GM18499 (cell line): ENCODE measurements around the gene P2RX5.

Experiments
- ATAC-seq: cut with Tn5 transposase; IDR thresholded peaks from one replicate; pipeline ENCODE4 v1.9.1; 2021; ENCODE audit warnings: moderate number of reproducible peaks; ENCODE audit not compliant: insufficient read depth, unreplicated experiment

Gene P2RX5

DNA sequence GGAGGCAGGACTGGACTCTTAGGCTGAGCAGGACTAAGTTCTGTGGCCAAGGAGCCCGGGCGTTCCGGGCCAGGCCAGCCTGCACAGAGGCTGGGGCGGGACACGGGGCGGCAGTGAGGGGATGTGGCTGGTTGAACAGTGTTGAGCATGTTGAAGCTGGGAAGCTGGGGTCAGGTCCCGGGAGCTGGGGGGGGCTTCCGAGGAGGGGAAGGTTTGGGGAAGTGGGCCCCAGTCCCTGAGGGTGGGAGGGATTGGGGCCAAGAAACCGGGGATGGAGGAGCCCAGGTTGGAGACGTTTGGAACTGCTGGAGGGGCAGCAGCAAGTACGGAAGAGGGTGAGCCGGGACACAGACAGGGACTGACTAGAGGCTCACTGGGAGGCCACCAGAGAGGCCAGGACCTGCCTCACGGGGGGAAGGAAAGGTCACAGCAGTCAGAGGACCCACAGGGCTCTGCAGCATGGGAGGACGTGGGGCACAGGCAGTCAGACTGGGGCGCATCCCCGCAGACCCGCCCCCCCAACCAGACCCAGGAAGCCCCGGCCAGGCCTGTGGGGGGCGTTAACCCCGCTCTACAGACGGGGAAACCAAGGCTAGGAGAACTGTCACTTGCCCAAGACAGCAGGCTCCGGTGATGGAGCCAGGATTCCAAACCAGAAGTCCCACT lies 37.0 kb downstream of the P2RX5 start:
- no peak for ATAC-seq

DNA sequence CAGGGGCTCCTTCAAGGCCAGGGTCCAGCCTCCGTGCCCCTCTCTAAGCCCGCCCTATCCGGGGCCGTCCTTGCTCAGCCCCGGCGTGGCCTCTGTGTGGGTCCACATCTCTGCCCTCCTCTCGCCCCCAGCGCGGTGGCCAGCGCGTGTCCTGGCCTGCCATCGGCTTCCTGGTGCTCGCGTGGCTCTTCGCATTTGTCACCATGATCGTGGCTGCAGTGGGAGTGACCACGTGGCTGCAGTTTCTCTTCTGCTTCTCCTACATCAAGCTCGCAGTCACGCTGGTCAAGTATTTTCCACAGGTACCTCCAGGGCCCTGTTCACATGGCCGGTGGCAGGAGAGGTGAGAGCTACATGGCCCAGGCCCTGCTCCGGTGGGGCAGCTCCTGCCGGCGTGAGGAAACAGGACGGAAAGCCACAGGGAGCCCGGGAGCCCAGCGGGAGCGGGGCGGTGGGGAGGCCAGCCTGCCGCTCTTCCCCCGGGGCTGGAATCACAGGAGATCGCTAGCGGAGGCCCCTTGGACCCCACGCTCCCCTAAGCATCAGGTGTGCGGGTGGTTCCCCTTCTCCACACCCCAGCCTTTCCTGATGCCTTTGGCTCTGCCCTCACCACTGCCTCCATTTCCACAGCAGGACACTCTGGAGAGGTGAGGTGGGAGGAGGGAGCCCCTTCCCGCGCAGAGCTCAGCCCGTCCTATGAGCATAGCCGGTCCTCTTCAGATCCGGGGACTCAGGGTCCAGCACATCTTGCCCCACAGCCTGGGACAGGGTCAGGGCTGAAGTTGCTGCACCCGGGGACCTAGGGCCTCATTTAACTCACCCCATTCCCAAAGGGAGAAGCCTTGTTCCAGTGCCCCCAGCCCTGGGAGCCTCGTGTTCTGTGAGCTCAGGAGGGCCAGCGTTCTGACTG lies 37.8 kb downstream of the P2RX5 start:
- no peak for ATAC-seq

DNA sequence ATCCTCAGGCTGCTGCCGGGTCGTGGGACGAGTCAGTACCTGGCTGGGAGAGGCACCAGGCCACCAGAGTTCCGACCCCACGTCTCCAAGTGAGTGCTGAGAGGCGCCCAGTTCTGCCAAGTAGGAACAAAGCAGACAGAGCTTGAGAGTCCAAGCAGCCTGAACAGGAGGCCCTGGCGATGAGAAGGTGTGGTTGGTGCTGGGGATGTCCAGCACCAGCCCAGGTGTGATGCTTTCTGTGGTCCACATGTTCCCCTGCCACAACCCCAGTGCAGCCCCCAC lies 38.4 kb downstream of the P2RX5 start:
- ATAC-seq = no peak

DNA sequence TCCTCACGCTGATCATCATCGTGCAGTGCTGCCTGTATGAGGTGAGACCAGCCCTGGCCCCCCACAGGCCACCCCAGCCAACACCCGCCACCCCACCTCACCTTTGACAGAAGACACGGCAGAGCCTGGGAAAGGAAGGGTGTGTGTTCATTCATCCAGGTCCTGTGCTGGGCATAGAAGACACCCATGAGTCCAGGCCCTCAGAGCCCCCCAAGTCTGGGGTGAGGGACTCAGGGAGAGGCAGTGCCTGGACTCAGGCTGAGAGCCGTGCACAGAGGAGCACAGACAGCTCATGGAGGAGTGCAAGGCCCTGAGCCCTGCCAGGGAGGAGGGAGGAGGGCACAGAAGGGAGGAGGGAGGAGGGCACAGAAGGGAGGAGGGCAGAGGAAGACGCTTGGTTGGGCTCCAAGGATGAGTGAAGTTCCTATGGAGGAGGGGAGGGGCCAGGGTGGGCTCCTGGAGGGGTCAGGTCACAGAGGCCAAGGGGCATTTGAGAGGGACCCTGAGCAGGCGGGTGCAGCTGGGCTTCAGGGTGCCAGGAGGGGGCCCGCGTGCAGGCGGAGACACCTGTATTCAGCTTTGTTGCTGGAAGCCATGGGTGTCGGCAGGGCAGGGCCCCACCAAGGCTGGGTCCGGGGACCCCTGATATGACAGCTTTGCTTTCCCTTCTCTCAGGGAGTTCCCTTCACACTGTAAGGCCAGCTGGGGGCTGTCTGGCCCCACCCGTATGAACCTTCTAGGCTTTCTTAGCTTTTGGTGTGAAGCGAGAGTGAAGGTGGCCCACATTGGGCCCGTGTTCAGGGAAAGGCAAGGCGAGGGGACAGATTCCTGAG lies 39.0 kb downstream of the P2RX5 start:
- no peak for ATAC-seq

DNA sequence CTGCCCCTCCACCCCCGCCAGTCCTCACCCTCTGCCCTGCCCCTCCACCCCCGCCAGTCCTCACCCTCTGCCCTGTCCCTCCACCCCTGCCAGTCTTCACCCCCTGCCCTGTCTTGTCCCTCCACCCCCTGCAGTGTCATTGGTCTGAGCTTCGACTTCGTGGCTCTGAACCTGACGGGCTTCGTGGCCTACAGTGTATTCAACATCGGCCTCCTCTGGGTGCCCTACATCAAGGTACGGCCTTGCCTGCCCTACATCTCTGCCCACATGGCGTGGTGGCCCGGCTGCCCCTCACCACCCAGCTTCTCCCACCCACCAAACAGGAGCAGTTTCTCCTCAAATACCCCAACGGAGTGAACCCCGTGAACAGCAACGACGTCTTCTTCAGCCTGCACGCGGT lies 39.6 kb downstream of the P2RX5 start:
- no peak for ATAC-seq

DNA sequence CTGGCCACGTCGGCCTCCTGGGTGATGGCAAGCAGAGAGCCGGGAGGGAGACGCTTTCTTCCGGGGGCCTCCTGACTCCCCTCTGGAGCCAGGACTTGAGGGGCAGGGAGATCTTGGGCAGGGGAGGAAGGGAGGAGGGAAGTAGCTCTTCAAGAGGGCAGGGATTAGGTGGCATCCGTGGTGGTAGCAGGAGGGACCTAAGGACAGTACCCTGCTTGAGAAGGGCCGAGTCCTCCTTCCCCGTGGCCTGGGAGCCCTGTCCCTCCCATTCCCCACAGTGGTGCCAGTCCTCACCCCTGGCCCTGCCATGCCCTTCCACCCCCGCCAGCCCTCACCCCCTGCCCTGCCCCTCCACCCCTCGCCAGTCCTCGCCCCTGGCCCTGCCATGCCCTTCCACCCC lies 40.2 kb downstream of the P2RX5 start:
- no peak for ATAC-seq

DNA sequence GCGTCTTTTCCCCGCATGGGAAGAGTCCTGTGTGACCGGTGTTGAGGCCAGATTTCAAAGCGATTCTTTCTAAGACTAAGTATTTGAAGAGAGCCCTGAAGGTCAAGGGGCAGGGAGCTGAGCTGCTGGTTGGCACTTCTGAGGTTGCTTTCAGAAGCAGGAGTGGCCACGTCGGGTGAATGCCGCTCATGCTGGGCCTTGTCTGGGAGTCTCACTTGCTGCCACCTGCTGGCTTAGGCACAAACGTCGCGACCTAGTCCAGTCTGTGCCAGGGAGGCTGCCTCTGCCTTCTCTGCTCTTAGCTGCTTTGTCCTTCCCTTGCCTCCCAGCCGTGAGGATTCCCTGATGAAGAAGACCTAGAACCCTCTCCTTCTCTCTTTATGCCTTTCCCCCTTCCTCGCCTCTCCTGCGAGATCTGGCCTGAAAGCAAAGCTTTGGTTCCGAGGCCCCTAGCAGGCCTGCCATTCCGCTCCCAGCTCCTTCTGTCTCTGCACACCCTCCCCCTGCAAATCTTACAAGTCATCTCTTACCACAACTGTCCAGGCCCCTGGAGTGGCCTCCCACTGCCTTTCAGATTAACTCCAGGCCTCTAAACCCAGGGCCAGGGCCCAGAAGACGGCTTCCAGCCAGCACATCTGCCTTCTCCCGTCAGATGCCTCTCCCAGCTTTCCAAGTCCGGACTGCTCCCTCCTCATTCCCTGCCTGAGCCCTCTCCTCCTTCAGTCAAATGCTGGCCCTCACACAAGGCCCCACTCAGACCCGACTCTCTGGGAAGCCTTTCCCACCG lies 48.0 kb downstream of the P2RX5 start:
- no peak for ATAC-seq

DNA sequence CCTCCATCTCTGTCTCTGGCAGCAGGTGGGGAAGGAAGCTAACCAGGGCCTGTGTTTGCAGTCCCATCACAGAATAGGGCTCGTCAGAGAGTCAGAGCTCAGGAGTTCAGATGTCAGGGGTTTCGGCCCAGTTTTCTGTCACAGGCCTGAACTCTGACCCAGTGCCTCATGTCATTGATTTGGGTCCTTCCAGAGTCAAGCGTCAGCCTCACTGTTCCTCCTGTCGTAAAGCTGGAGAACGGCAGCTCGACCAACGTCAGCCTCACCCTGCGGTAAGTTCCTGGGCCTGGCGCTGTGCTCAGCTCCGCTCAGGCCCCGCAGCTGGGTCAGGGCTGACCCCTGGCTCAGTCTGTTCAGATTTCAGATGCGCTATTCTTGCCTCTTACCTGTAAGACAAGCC lies 48.7 kb downstream of the P2RX5 start:
- no peak for ATAC-seq

DNA sequence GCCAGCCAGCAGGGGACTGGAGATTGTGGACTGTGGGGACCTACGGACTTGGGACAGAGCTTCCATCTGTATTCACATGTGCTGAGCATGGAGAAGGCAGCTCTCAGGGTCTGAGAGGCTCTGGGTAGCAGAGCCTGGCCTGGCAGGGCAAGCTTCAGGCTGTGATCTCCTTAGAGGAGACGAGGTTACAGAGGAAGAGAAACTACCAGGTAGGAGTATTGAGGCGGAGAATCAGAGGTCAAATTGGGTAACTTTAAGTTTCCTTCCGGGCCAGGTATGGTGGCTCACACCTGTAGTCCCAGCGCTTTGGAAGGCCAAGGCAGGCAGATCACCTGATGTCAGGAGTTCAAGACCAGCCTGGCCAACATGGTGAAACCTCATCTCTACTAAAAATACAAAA lies 50.6 kb downstream of the P2RX5 start:
- no peak for ATAC-seq

DNA sequence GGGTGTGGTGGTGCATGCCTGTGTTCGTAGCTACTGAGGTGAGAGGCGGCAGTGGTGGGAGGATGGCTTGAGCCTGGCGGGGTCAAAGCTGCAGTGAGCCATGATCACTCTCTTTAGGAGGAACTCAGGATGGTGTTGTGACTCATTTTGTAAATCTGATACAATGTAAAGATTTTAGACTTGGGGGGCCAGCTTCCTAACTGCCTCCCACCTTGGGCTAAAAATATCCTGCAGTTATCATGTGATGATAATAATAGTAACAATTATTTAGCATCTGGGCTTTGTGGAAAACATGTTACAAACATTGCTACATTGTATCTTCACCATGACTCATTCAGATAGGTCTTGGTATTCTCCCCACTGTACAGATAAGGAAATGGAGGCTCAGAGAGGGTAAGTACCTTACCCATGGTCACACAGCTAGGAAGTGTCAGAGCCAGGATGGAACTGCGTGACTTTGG lies 52.0 kb downstream of the P2RX5 start:
- ATAC-seq = no peak

DNA sequence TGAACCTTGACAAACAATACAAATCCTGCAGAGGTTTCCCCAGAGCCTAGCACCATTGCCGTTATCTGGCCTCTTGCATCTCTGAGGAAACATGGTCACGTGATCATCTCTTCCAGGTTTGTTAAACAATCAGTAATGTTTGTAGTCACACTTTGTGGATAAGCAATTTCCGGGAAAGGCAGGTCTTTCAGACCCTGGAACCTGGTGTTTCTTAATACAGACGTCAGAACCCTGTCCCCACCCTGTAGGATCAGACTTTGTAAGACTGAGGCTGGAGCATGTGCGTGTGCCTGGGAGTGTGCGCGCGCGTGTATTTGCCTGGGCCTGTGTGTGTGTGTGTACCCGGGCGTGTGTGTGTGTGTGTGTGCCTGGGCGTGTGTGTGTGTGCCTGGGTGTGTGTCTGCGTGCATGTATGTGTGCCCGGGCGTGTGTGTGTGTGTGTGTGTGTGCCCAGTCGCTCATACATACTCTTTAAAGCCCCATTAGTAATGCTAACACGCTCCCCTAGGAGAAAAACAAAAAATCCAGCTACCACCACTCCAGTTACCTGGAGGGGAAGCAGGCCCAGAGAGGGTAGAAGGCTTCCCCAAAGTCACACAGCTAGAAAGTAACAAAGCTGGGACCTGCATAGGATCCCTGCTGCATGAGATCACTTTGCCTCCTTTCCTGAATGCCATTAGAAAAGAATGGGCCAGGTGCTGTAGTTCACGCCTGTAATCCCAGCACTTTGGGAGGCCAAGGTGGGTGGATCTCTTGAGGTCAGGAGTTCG lies 54.1 kb downstream of the P2RX5 start:
- no peak for ATAC-seq

DNA sequence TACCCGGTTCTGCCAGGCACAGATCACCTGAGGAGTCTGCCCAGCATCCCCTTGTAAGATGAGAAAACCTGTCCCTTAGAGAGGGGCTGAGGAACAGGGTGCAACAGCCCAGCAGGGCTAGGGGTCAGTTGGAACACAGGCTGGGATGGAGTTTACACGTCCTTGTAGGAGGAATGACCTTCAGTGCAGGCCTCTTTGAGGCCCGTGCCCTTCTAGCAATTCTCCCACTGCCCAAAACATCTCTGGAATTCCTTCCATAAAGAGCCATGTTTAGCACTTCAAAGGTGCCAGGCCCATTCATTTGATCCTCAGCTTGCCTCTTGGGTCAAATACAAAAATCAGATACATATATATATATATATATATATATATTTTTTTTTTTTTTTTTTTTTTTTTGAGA lies 54.9 kb downstream of the P2RX5 start:
- ATAC-seq = no peak

DNA sequence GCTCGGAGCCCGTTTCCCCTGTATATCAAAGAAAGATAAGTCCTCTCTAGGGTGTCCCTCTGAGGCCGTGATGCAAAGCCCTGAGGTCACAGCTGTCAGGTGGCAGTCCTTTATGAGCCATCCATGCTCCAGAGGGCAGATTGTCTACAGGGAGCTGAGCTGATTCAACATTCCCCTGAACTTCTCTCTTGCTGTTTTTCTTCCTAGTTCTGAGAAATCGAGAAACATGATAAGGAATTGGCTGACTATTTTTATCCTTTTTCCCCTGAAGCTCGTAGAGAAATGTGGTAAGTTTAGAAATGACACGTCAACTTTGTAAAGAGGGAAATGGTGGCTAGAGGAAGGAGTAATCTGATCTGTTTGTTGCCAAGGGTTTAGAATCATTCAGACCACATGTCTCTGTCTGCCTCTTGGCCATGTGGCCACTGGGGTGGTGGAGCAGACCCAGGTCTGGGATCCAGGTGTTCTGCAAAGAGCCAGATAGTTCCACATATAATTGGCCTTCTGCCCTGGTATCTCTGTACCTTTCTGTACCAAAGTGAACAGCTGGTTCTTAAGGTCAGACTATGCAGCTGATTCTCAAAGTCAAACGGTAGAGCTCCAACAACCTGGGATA lies 55.9 kb downstream of the P2RX5 start:
- no peak for ATAC-seq

DNA sequence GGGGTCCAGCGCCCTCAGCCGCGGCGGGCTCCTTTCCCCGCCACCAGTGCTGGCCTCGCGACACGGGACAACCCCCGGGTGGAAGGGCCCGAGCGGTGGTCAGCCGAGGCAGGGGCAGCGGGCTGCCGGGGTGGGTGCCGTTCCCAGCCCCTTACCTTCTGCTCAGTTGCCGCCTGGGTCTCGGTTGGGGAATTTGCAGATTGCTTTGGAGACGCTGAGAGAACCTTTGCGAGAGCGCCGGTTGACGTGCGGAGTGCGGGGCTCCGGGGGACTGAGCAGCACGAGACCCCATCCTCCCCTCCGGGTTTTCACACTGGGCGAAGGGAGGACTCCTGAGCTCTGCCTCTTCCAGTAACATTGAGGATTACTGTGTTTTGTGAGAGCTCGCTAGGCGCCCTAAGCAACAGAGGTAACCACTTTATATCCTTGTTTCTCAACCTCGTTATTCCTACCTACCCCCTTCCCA lies 59.0 kb downstream of the P2RX5 start:
- ATAC-seq = peak; percentile 5

DNA sequence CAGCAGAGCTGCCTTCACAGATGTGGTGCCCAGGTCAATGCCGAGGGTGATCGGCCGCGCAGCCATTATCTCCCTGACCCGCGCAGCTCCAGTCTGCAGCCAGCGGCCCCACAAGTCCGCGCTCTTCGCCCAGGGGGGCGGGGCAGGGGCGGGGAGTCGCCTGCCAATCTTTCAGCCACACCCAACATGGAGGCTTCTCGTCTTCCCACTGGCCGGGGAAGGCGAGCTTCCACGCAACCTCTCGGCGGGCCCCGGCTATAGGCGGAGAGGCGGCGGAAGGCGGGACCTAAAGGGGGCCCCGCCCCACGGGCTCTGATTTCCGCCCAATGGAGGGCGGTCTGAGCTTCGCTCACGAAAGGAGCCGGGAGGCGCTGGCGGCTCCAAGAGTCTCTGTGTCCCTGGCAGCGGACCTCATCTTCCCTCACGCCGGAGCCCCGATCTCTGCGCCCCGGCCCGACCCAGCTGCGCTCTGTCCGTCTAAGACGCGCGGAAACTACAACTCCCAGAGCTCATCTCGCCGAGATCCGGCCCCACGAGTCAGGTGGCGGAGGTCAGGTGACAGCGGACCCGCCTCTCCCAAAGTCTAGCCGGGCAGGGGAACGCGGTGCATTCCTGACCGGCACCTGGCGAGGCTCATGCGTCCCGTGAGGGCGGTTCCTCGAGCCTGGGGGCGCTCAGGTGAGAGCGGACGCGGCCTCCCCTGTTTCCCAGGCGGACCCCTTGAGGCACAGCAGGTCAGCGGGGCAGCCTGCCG lies 59.6 kb downstream of the P2RX5 start, which contains the start of the genes CTNS and SHPK:
Gene CTNS, plus strand, starts transcription at position 607 of the 754 bp plus-strand sequence. CDS start 3,447 bp downstream, outside the sequence.
Gene SHPK, minus strand, starts transcription at position 97 of the 754 bp plus-strand sequence. Its CDS starts 31 bp downstream, at position 66.
- ATAC-seq = peak; percentile 79

DNA sequence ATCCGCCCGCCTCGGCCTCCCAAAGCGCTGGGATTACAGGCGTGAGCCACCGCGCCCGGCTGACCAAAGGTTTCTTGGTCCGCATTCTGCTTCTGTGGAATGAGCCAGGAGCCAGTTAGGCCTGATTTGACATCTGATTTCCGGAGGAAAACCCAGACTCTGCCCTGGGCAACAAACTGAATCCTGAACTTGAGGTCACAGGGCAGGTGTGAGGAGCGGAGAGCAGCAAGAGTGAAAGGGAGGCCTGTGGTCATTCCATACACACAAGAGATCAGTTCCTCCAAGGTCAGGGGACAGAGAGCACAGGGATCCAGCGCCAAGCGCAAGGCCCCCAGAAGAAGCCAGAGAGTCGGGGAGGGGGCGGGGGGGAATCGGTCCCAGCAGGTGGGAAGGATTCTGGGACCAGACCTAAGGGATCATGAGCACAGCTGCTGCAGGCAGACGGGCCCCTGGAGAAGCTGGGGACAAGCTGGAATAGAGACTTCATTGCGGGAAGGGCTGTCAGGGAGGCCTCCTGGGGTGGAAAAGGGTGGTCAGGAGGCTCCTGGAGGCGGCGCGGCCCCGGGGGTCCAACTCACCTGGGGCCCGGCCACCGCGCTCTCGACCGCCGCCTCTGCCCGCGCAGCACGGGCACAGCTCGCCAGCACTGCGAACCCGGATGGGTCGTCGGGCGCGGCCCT lies 60.3 kb downstream of the P2RX5 start:
- no peak for ATAC-seq

DNA sequence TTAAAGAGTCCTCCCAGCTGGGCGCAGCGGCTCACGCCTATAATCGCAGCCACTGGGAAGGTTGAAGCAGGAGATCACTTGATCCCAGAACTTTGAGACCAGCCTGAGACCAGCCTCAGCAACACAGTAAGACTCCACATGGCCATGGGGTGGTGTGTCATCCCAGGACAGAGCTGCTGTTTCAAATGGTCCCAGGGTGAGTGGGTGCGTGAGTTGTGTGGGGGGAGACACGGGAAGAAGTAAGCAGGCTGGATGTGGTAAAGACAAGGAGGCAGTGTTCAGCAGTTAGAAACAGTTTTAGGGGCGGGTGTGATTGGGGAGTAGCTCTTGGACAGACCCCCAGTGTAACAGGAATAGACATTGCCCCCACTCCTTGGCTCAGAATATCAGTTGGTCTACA lies 63.7 kb downstream of the P2RX5 start:
- no peak for ATAC-seq
